HG03064 (cell line): ENCODE measurements around the gene PYDC2.
A peak's percentile ranks its signal among the peaks of the same experiment; 100 is the strongest.

ENCODE experiments used
- ATAC-seq: cut with Tn5 transposase; IDR thresholded peaks from one replicate; pipeline ENCODE4 v1.9.1; 2021; ENCODE audit warnings: low read depth; ENCODE audit not compliant: unreplicated experiment

Gene PYDC2

GRCh38 chr3:191461113-191461595, at the start of gene PYDC2:
TSS of gene PYDC2 (plus strand) at chr3:191461163. CDS start at chr3:191461163, 0 bp downstream.
- no peak for ATAC-seq

- no peak for ATAC-seq
Observed at GRCh38 chr3:191412759-191413158, 48.2 kb upstream of the PYDC2 start.

GRCh38 chr3:191414286-191414685, 46.7 kb upstream of the PYDC2 start:
- ATAC-seq: no peak

- no peak for ATAC-seq
Observed at GRCh38 chr3:191414732-191415131, 46.2 kb upstream of the PYDC2 start.

- no peak for ATAC-seq
Observed at GRCh38 chr3:191415566-191415965, 45.4 kb upstream of the PYDC2 start.

- ATAC-seq: no peak
Observed at GRCh38 chr3:191417457-191417729, 43.6 kb upstream of the PYDC2 start.

- no peak for ATAC-seq
Observed at GRCh38 chr3:191420771-191421170, 40.2 kb upstream of the PYDC2 start.

- ATAC-seq: no peak
Observed at GRCh38 chr3:191424881-191425280, 36.1 kb upstream of the PYDC2 start.

- no peak for ATAC-seq
Observed at GRCh38 chr3:191425322-191425734, 35.6 kb upstream of the PYDC2 start.

GRCh38 chr3:191426311-191426710, 34.7 kb upstream of the PYDC2 start:
- ATAC-seq: no peak

GRCh38 chr3:191428177-191428576, 32.8 kb upstream of the PYDC2 start:
- ATAC-seq: no peak

- ATAC-seq: no peak
Observed at GRCh38 chr3:191430103-191430502, 30.9 kb upstream of the PYDC2 start.

- ATAC-seq: no peak
Observed at GRCh38 chr3:191431160-191431822, 29.7 kb upstream of the PYDC2 start.

- ATAC-seq: no peak
Observed at GRCh38 chr3:191432162-191432561, 28.8 kb upstream of the PYDC2 start.

- no peak for ATAC-seq
Observed at GRCh38 chr3:191434024-191434423, 26.9 kb upstream of the PYDC2 start.

- ATAC-seq: no peak
Observed at GRCh38 chr3:191435981-191436380, 25.0 kb upstream of the PYDC2 start.

GRCh38 chr3:191438150-191438814, 22.7 kb upstream of the PYDC2 start:
- no peak for ATAC-seq

- ATAC-seq: no peak
Observed at GRCh38 chr3:191440532-191440931, 20.4 kb upstream of the PYDC2 start.

GRCh38 chr3:191441687-191442086, 19.3 kb upstream of the PYDC2 start:
- ATAC-seq: no peak

GRCh38 chr3:191444569-191444968, 16.4 kb upstream of the PYDC2 start:
- ATAC-seq: no peak

- no peak for ATAC-seq
Observed at GRCh38 chr3:191449256-191449655, 11.7 kb upstream of the PYDC2 start.

- ATAC-seq: peak; percentile 82
Observed at GRCh38 chr3:191455257-191455952, 5.6 kb upstream of the PYDC2 start.
